Melanocyte of skin (primary cell): ENCODE measurements around the gene FNDC1. TPM values are rescaled to one million over a fixed set of nuclear protein-coding genes. Genes with fewer than 3 reads are reported as not detected.

Experiments
- total RNA-seq, 2 donors: library from RNA; depleted of rRNA; stranded (reverse); fragments of >200 nt; gene quantifications; 2 replicates each; pipeline ENCODE4 v1.2.3, GENCODE V29; 2012

Gene FNDC1
- total RNA-seq: under 1 TPM; 0.33 to 0.34 TPM

DNA sequence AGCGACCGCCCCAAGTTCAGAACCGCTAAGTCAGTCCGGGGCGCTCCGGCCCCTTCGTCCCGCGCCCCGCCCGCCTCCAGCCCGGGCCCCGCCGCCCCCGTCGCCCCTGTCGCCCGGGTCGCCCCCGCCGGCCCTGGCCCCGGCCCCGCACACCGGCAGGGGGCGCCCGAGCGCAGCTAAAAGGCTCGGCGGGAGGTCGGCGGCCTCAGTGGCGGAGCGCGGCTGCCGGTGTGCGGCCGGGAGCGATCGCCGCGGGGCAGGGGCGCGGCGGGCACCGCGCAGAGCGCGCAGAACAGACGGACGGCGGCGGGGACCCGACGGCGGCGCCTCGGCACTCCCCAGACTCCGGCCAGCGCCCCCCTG lies at the start of gene FNDC1:
Gene FNDC1 (plus strand): TSS at position 208 of the 363 bp plus-strand sequence. CDS start 197 bp downstream, outside the sequence.

Other genes with a start within 250 kb of the FNDC1 start
- 1 to 10 TPM; 2.3 to 4.8 TPM for gene RSPH3, start 169.2 kb upstream of the FNDC1 start, total RNA-seq
- gene TAGAP, start 124.4 kb upstream of the FNDC1 start, total RNA-seq: under 1 TPM in 1 of 2 donors, not detected in 1; under 0.01 TPM